Placental pericyte (primary cell): ENCODE data around the gene GP1BB. TPM values are rescaled to one million over a fixed set of nuclear protein-coding genes. Genes with fewer than 3 reads are reported as not detected.

Experiments used
- total RNA-seq: library from RNA; depleted of rRNA; stranded (reverse); fragments of >200 nt; gene quantifications from 2 replicates; pipeline ENCODE4 v1.2.3, GENCODE V29; 2012

Gene GP1BB
- 2.1 and 3.5 TPM in 2 replicates for total RNA-seq

DNA sequence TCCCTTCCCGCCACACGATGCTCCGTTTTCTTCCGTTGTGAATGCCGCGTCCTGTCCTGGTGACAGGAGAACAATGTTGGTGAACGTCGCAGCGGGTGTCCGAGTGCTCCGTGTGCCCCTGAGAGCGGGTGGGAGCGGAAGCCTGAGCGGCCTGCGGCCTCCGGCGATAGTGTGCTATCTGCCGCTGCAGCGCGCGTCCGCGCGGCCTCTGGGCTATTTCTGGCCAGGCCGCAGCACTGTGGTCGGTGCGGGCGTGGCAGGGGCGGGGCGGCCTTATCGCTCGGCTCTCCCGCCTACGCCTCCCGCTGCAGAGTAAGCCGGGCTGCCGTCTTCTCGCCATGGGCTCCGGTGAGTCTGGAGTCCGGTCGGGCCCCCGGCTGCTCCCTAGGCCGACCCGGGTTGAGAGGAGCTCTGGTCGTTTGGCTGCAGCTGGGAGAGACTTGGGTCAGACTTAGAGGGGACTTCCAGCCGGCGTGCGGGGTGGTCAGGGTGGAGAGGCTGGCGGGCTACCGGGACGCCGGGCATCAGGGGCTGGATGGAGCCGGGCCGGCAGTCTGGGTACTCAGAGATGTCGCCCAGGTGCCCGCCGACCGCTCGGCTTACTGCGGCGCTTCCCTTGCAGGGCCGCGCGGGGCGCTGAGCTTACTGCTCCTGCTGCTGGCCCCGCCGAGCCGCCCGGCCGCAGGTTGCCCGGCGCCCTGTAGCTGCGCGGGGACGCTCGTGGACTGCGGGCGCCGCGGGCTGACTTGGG lies at the start of gene GP1BB:
GP1BB (plus strand) TSS at position 308 of the 751 bp plus-strand sequence; CDS start at position 339, 31 bp downstream.

DNA sequence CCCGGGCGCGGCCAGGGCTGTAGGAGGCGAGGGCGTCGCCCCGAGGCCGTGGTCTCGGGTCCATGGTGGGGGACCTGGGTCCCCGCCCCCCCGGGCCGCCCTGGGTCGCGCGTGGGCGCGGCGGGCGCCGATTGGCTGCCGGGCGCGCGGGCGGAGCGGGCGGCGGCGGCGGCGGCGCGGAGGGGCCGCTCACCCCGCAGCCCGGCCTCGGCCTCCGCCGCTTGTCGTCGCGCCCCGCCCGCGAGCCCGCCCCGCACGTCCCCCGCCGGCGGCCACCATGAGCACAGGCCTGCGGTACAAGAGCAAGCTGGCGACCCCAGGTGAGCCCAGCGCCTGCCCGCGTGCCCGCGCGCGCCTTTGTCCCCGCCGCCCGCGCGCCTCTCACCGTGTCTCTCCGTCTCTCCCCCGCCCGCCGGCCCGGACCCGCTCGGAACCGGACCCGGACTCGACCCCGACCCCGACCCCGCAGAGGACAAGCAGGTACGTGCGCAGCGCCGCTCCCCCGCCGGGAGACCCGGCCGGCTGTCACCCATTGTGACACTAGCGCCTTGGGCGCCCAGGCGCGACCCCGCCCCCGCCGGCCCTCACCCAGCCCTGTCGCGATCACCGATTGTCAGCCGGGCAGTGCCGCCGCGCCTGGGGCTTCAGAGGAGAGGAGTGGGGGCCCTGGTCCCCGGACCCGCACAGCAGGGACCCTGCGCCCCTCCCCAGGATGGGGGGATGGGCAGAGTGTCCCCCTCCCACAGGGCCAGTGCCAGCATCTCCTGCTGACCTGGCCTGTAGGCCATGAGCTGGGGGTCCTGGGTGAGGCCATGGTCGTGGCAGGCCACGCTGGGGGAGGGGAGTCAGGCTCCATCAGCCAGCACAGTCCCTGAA lies 8.8 kb upstream of the GP1BB start, which contains the start of gene SEPTIN5:
SEPTIN5 (plus strand) TSS at position 192 of the 876 bp plus-strand sequence; CDS start at position 278, 86 bp downstream.

DNA sequence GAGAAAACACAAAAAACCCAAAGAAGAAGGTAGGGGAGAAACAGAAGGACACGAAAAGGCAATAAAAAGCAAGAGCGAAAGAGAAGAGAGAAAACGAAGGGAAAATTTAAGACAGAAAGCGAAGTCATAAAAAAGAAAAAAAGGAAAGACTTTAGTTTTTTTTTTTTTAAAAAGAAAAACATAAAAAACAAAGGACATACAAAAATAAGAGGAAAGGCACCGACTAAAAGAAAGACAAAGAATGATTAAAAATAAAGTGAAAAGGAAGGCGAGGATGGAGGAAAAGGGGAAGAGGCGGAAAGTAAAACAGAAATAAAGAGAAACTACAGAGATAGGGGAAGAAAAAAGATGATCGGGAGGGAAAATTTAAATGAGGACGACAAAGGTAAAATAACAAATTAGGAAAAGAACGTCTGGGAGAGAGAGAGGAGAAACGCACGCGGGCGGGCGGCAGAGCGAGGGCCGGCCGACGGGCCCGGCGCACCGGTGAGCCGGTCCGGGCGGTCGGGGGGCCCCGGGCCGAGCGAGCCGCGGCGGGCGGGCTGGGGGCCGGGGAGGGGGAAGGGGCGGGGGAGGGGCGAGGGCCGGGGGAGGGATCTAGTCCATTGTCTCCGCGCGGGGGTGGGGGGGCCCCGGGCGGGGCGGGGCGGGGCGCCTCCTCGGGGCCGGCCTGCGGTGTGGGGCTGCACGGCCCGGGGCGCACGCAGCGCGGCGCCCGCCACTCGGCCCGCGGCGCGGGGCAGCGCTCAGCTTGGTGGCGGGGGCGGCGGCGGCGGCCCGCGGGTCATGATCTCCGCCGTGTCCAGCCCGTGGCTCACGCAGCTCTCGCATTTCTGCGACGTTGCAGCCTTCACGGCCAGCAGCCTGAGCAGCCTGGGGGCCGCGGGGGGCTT lies 37.0 kb downstream of the GP1BB start, which contains the start of gene TBX1:
TBX1 (plus strand) TSS at position 721 of the 893 bp plus-strand sequence; CDS start at position 787, 66 bp downstream.

Other genes with a start within 250 kb of the GP1BB start
- 82.5 and 90.3 TPM in 2 replicates for gene UFD1, start 244.3 kb upstream of the GP1BB start, total RNA-seq
- gene CDC45, start 243.6 kb upstream of the GP1BB start, total RNA-seq: 1.8 and 30.8 TPM in 2 replicates
- 0.22 and 0.29 TPM in 2 replicates for gene CLDN5, start 199.1 kb upstream of the GP1BB start, total RNA-seq
- 17.0 and 61.9 TPM in 2 replicates for gene SEPTIN5, start 9.0 kb upstream of the GP1BB start, total RNA-seq
- gene TBX1, start 37.2 kb downstream of the GP1BB start, total RNA-seq: not detected in 2 replicates
- 4.8 and 9.6 TPM in 2 replicates for gene GNB1L, start 131.3 kb downstream of the GP1BB start, total RNA-seq
- 7.0 and 19.5 TPM in 2 replicates for gene RTL10, start 131.3 kb downstream of the GP1BB start, total RNA-seq
- gene COMT, start 218.2 kb downstream of the GP1BB start, total RNA-seq: 219 and 292 TPM in 2 replicates
- 22.3 and 28.8 TPM in 2 replicates for gene TXNRD2, start 218.3 kb downstream of the GP1BB start, total RNA-seq